GM19467 (cell line): ENCODE data around the gene ANO6.
"Not testable (repeated sequence)": the region's sequence is repeated elsewhere in the genome, so short reads cannot be mapped to it uniquely, and the experiment has no call there.

Source experiments
- ATAC-seq: cut with Tn5 transposase; IDR thresholded peaks from one replicate; pipeline ENCODE4 v1.9.1; 2021; ENCODE audit warnings: mild to moderate bottlenecking, moderate library complexity; ENCODE audit not compliant: unreplicated experiment

Gene ANO6

DNA sequence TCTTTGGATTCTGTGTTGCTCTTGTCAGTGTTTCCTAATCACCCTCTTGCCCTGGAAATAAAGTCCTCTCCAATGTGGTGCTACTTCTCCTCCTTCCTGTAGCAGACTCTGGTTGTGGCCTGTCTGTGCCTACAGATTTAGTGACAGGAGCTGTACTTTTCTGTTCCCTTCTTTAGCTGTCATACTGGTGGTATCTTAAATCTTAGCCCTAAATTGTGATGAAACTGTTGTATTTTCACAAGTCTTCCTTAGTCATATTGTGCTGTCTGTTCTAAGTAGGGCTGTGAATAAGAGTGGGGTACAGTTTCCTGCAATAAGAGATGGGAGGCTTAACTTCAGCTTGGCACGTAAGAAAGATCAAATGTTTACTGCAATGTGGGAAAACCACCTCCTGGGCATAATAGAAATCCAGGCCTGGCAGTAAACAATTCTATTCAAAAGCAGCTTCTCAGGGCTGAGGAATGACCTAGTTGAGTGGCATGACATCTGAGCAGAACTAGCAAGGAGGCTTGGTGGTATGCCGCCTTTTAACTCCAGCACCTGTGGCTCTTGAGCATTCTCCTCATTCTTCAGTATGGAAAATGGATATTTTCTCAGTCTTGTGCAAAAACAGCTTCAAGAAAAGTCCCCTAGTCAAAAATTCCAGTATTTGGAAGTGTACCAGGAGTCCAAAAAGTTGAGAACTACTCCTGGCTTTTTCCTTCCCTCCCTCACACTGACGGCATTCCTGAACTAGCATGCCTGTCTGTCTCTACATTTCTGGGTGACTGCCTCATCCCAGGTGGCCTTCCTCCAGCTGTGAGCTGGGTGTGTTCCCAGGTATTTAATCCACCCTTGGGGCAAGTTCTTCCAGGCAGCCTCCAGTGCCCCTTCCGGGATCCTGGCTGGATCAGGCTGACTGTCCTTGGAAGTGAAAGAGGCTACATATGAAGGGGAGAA is 19.5 kb downstream of the ANO6 start:
- ATAC-seq = no peak

DNA sequence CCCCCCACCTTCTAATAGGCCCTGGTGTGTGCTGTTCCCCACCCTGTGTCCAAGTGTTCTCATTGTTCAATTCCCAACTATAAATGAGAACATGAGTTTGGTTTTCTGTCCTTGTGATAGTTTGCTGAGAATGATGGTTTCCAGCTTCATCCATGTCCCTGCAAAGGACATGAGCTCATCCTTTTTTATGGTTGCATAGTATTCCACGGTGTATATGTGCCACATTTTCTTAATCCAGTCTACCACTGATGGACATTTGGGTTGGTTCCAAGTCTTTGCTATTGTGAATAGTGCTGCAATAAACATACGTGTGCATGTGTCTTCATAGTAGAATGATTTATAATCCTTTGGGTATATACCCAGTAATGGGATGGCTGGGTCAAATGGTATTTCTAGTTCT is 20.5 kb downstream of the ANO6 start:
- ATAC-seq = not testable (repeated sequence)

DNA sequence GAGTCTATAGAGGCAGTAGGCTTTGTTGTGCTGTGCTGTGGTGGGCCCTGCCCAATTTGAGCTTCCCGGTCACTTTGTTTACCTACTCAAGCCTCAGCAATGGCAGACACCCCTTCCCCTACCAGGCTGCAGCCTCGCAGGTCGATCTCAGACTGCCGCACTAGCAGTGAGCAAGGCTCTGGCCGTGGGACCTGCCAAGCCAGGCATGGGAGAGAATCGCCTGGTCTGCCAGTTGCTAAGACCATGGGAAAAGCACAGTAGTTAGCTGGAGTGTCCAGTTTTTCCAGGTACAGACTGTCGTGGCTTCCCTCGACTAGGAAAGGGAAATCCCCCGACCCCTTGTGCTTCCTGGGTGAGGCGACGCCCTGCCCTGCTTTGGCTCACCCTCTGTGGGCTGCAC is 26.3 kb downstream of the ANO6 start:
- no peak for ATAC-seq

DNA sequence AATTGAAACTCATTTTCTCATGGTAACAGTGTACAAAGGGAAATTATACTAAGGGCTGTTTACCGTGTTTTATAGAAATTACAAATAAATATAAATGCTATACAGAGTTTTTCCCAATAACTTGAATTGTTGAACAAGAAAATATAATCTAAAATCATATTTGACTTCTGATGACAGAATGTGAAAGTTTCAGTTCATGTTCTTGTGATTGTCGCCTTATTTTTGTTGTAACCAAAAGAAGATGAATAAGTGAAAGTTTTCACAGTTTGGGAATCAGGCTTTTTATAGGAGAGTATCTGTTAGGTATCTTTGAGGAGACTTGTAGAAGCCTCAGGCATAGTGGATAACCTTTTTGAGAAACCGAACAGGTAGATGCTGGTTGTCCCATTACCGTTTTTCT is 28.1 kb downstream of the ANO6 start:
- ATAC-seq = no peak

DNA sequence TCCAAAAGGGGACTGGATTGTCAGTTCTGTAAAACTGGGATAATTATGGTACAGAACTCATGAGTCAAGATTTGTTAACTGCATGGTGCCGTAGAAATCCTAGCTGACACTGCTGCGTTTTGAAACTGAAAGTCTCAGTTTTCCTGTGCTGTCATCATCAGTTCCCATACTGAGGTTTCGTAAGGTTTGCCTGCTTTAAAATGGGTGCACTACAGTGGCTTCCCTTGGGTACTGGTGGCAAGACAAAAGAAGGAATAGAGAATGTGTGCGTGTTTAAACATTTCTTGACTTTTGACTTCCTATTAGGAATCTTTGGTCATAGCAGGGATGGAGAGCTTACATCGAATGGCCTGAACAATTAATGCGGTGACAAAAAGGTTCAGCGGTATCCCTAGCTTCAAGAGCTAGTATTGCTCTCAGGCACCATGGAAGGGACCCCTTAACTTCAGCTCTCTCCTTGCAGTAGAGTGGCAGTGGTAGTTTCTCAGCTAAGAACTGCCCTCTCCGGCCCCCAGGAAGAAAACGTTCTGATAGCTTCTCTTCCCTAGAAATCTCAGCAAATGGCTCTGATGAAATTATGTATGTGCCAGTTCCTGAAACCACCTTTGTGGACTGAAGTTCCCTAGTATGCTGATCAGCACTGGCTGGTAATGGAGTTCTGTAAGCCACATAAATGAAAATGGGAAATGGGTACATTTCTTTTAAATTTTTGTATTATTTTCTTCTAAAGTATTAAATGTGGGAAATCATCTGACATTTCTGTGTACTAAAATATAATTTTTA is 28.9 kb downstream of the ANO6 start:
- ATAC-seq = peak; percentile 84

DNA sequence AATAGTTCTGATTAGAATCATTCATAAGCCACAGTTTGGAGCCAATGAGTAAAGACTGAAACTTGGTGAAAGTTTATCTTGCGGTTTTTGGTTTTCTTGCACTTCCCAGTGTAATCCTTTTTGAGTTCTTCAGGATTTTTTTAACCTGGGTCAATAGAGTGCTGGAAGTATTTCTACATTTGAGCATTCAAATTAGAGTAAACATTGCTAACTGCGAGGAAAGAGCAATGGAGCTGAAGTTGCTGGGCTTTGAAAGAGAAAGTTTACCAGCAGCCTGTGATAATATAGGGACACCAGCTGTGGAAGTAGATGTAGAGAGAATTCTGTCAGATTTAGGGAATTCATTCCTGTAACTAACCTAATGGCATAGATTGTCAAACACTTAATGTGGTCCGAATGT is 30.3 kb downstream of the ANO6 start:
- no peak for ATAC-seq

DNA sequence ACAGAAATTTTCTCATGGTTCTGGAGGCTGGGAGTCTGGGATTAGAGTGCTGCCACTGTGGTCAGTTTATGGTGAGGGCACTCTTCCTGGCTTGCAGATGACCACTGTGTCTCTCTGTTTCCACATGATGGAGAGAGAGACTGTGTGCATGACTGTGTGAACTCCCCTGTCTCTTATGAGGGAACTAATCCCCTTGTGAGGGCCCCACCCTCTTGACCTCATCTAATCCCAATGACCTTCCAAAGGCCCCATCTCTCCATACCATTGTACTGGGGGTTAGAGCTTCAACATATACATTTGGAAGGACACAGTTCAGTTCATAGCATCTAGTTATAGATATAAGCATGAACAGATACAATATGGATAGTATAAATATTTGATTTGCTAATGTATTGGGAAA is 31.7 kb downstream of the ANO6 start:
- no peak for ATAC-seq

DNA sequence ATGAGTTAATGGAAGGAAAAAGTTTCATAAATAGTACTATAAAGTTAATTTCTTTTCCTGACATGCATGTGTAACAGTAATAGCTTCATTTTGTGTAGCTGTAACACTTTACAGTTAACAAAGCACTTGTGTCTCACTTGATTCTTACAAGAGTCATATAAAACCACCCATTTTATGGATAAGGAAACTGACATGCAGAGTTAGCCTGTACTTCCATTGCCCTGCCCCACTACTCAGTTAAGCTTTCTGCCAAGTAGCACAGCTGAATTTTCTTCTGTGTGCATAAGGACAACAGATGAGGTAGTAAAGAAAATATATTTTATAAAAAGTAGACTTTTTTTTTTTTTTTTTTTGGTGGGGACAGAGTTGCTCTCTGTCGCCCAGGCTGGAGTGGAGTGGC is 32.2 kb downstream of the ANO6 start:
- no peak for ATAC-seq

DNA sequence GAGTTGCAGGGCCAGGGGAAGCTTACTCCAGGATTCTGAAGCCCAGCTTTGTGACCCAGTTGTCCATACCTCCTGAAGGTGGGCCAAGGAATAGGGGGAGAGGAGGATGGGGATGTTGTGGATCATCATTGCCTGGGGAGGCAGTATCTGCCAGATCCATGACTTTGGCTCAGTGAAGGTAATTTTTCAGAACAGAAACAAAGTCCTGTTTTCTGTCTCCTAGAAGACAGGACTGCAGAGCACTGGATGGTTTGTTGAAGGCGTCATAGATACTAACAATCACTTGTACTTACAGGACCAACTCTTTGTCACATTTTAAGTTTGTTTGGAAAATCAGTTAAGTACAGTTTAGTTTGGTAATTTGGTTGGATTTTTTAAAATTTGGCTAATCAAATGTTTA is 38.4 kb downstream of the ANO6 start:
- no peak for ATAC-seq

DNA sequence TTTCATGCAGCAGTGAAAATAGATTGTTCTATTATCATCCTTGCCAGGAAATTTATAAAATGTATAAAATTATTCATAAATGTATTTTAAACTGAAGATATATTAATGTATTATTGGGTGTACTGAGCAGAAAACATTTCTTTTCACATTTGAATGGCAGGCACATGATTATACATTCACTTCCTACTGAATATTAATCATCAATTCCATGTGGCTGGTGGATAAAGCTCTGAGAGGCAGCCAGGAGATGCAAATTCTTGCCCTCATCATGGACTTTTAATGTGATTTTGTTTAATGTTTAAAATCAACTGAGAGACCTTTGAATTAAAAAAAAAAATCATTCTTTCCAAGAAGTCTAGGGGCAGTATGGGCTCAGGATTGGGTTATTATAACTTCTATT is 40.8 kb downstream of the ANO6 start:
- ATAC-seq = no peak

DNA sequence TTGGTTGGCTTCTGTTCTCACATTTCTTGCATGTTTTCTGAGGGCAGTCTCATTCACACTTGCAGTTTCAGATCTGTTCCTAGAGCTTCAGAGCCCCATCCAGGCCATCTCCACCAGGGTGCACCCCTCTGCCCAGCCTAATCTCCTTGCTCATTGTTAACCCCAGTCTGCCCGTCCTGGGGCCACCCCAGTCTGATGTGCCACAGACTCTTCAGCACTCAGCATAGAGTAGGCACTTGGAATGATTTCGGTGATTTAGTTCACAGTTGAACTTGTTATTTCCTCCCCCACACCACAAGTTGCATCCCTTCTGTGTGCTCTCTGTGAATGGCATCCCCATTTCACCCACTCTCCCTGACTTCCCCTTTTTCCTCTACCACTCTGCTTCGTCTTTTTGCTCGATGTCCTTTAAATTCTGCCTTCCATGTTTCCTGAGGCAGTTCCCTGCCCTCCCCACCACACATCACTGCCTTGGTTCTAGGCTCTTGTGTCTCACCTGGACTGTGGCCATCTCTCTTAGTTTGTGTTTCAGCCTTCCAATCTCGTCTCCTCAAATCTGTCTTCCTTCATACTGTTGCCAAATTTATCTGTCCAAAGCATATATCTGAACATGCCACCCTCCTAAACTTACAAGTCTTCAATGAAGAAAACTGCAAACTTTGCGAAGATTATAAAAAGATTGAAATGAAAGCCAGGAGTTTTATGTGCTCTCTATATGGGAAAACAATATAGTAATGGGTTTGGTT is 41.5 kb downstream of the ANO6 start:
- ATAC-seq = peak; percentile 76

DNA sequence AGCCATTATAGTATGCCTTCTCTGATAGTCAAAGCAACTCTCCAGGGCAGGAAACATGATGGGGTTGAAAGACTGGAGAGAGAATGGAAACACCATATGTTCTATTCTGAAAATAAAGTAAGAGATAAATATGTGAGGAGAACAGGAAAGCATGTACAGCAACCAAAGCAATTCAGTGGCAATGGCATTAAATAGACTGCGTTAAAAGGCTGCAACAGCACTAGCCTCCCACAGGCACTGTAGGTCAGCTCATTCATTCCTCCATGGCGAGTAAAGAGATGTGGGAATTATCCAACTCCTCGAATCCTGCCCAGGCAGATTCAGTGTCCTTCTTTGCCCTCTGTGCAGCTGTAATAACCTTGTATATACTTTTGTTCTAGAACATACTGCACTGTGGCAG is 43.8 kb downstream of the ANO6 start:
- no peak for ATAC-seq

DNA sequence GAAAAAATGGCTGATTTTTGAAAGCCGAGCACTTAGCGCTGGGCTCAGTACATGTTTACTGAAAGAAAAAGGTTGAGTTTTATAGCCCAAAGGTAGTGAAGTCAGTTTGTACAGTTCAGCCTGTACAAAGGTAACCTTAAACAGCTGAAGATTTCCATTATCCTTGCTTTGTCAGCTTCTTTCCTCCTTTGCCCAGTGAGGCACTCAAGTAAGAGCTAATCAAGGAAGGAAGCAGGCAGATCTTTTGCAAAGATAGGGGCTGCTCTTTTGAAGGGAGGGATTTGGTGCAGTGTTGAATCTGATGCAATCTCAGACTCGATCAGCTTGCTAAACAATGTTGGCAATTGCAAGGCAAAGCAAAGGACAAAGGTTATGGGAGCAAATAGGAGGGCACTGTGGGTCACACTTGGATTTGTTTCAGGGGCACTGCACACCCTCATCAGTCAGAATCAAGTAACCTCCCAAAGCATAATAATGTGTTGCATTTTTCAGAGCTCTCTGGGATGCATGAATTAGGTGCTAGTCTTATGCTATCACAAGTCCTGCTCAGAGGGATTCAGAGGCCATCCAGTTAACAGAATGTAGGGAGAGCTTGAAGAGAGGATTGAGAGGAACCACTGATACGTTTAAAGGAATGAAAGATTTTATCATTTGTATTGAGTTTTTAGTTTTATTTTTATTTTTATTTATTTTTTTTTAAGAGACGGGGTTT is 44.4 kb downstream of the ANO6 start:
- ATAC-seq = no peak

DNA sequence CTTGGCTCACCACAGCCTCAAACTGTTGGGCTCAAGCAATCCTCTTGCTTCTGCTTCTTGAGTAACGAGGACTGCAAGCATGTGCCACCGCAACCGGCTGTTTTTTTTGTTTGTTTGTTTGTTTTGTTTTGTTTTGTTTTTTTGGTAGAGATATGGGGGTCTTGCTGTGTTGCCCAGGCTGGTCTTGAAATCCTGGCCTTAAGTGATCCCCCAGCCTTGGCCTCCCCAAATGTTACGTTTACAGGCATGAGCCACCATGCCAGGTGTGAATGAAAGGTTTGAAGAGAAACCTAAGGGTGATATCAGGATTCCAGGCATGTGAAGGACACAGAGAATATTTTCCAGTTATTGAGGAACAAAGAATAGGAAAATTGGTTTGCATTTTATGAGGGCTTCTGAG is 45.0 kb downstream of the ANO6 start:
- no peak for ATAC-seq

DNA sequence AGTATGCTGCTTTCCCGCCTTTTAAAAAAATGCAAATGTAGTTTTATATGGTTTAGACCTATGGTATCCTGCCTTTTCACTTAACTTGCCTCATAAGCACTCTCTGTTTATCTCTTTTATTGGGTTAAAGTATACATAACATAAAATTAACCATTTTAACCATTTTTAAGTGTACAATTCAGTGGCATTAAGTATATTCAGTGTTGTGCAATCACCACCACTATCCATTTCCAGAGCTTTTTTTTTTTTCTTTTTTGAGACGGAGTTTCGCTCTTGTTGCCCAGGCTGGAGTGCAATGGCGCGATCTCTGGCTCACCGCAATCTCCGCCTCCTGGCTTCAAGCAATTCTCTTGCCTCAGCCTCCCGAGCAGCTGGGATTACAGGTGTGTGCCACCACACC is 46.3 kb downstream of the ANO6 start:
- ATAC-seq = not testable (repeated sequence)

DNA sequence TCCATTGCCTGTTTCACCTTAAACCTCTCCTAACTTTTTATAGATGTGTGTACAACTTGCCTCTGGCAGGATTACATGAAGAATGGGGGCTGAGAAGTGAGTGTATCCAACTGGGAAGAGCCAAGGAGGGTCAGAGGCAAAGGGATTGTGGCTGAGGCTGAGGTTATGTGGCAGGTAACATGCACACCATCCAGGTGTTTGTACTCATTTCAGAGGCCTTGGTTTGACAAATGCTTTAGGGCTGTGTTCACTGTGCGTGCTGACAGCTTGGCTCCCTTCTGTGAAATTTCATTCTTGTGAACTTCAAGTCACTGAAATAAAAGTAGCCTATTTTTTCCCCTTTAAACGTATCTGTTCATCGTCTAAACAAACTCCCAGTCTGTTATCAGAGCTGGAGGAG is 47.7 kb downstream of the ANO6 start:
- no peak for ATAC-seq

DNA sequence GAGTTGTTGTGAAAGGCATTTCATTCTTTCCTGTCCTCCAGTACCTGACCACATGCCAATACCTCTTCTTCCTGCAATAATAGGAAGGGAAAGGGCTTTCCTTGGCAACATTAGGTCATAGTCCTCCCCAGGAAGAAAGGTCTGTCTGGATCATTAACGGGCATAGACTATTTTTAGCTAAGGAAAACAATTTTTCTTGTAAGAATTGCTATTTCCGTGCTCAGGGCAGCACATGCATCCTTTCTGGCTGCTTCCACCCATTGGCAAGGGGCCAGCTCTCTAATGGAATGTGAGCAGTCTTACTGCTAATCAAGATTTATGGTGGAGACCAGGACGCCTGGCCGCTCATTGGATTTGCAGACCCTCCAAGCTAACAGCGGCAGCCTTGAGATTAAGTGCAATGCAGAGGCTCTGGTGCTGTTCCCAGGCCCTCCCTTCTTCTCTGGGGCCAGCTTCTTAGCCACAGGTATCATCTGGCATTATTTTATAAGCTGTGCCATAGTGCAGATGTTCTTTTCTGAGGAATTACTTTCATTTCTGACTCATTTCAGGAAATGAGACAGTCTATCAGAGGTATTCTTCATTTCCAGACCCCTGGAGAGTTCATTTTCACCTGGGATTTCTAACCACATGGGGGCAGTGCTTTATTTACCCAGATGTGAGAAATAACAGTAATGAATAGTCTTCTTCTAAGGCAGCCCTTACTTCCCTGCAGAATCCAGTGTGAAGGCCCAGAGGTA is 52.9 kb downstream of the ANO6 start:
- no peak for ATAC-seq

DNA sequence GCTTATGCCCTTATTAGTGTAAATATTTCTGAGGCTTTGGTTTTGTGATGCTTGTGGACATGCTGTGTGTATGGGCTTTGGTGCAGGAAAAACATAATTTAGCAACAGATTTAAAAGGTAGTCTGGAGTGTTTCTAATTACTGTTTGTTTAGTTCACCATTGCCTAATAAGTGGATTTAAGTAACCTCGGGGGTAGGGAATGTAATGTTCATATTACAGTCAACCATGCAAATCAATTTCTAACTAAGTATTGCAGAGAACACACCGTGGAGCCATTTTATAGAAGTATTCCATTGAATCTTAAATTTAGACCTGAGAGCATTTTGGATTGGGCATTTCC is 53.5 kb downstream of the ANO6 start:
- no peak for ATAC-seq

DNA sequence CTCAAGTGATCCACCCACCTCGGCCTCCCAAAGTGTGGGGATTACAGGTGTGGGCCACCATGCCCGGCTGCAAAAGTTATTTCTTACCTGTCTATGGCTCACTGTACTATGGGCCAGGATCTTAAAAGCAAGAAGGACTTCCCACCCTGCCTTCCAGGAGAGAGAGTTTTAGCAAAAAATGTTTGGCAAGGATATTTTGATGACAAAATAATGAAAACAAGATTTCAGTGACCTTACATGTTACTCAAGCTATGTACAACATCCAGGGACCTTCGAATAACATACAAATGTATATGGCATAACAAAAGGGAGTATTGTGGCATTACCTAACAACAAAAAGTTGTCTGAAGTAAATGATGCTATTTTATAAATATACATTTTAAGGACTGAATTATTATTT is 55.1 kb downstream of the ANO6 start:
- ATAC-seq = no peak

DNA sequence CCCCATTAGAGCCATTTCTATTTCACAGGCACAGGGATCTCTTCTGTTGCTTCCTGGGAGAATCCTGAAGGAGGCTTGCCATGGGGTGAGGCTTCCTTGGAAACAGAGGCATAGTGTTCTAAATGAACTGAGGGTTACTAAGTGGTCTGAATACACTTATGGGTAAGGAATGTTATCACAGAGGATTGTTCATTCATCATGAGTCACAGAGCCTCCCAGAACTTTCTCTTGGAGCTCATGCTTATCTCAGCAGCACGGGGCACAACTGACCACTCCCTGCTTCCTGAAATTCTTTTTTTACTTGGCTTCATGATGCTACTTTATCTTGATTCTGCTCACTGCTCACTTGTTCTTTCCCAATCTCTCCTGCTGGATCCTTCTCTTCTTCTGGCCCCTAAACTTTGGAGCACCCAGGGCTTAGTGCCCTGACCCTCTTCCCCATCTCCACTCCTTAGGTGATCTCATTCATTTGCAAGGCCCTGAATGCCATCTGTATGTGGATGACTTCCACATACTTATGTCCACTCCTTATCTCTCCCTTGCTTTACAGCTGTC is 57.9 kb downstream of the ANO6 start:
- no peak for ATAC-seq
